Right lobe of liver (tissue), 6 donors: ENCODE results near the gene SLC15A3. TPM values are rescaled to one million over a fixed set of nuclear protein-coding genes. Genes with fewer than 3 reads are reported as not detected.
A peak's percentile ranks its signal among the peaks of the same experiment; 100 is the strongest.

Source experiments
- ATAC-seq, 4 donors: fragments of 200-7000 bp; cut with Tn5 transposase; one replicate each; pipeline ENCODE4 v1.9.1; 2020; ENCODE audit warnings: mild to moderate bottlenecking in 4 of 4, moderate library complexity in 4 of 4
- DNase-seq, 3 donors: peaks; one replicate each; pipeline ENCODE4 v3.0.0-alpha.2; 2020
- H3K27ac ChIP-seq, 3 donors: fragments of 200-600 bp; one replicate each; pipeline ENCODE4 v1.8.0; 2022
- H3K27me3 ChIP-seq, 2 donors: fragments of 200-600 bp; one replicate each; pipeline ENCODE4 v1.8.0; 2022
- H3K36me3 ChIP-seq, 4 donors: fragments of 200-600 bp; sonication (generic) in 1 of 4; one replicate each; pipeline versions ENCODE4 v1.5.1 to v1.8.0; 2017 to 2022; ENCODE audit warnings: control low read depth in 1 of 4
- H3K4me1 ChIP-seq, 4 donors: fragments of 200-600 bp; sonication (generic) in 1 of 4; one replicate each; pipeline versions ENCODE4 v1.5.1 to v1.8.0; 2017 to 2022; ENCODE audit warnings: control low read depth in 1 of 4
- H3K4me3 ChIP-seq, 3 donors: fragments of 200-600 bp; one replicate each; pipeline ENCODE4 v1.8.0; 2022
- H3K9me3 ChIP-seq, 4 donors: fragments of 200-600 bp; sonication (generic) in 1 of 4; one replicate each; pipeline versions ENCODE4 v1.5.1 to v1.8.0; 2017 to 2022; ENCODE audit warnings: control low read depth in 1 of 4
- CTCF ChIP-seq, 4 donors: fragments of 200-600 bp in 3 of 4; fragments of 450-650 bp in 1 of 4; IDR thresholded peaks; one replicate each; pipeline versions ENCODE4 v1.5.1 to v1.8.0; 2016 to 2022; ENCODE audit warnings: antibody characterized with exemption in 4 of 4, mild to moderate bottlenecking in 2 of 4
- POLR2A ChIP-seq: fragments of 450-650 bp; IDR thresholded peaks from one replicate; pipeline ENCODE4 v1.6.1; 2017; ENCODE audit warnings: antibody characterized with exemption, mild to moderate bottlenecking
- WGBS: methylation state at CpG from one replicate; pipeline ENCODE4 v1.1.6; 2018; ENCODE audit warnings: low coverage, low lambda C conversion rate; ENCODE audit not compliant: insufficient coverage; ENCODE audit errors: missing lambda C conversion rate; 5-methylcytosine and 5-hydroxymethylcytosine counted together
- intact Hi-C, 2 donors: fragments of 100-400 bp; cut with DNase I; formaldehyde crosslinking; loops; one replicate each; pipeline versions ENCODE4 v1.11.2 to v1.14.1; 2022
- total RNA-seq, 6 experiments: library from RNA; depleted of rRNA in 2 of 6; stranded (reverse); fragments of >200 nt in 2 of 6; fragmentation: NEBNext Ultra II Directional in 3 of 6; extraction: Animal tissue kit (Norgen Biotek cat#: 25700) in 3 of 6; gene quantifications; one replicate each; pipeline versions ENCODE4 v1.1.0 to v1.2.4, GENCODE V29; 2016 to 2023
- donor health status: DM: no; HTN: yes; CAD: no.
- donor health status: DM: no; HTN: no; CAD: no.
- donor health status: DM: no; HTN: no; CAD: no.
- donor health status: DM: no; HTN: yes; CAD: no.
- donor health status: DM: no; HTN: yes; CAD: no.

The SLC15A3 gene
- total RNA-seq, 6 experiments from 2014 or later, result 7.2 to 22.2 (median 9.2) TPM

- 51% methylated on average over 2 of the region's 2 CpGs for WGBS
- no peak overlapping the region for H3K27ac ChIP-seq
- no peaks in the 10 kb centered on the region for H3K4me1 ChIP-seq
- intact Hi-C loops, result loop anchor here in 1 of 2 donors (10.0 kb wide), 1 partner anchor 139 kb away; no protein-coding TSS in a partner anchor
- DNase-seq (no peak), ATAC-seq (no peak)
- TF ChIP-seq POLR2A (no peak), CTCF (IDR thresholded peaks at IDR 0.05) (no peak)
- no peaks in the 10 kb centered on the region for H3K27me3 ChIP-seq
- no peak overlapping the region for H3K4me3 ChIP-seq
- H3K36me3 ChIP-seq, result no peaks in the 10 kb centered on the region
- H3K9me3 ChIP-seq, result no peaks in the 10 kb centered on the region
These were observed 33.5 kb upstream of the SLC15A3 start for GRCh38 chr11:60985501-60985900.

- Histone ChIP-seq H3K36me3 (no peaks in the 10 kb centered on the region), H3K27me3 (no peaks in the 10 kb centered on the region), H3K9me3 (no peaks in the 10 kb centered on the region), H3K27ac (no peak overlapping the region), H3K4me1 (no peaks in the 10 kb centered on the region), H3K4me3 (no peak overlapping the region)
- intact Hi-C loops, result loop anchor here in 1 of 2 donors (10.0 kb wide), 1 partner anchor 140 kb away; no protein-coding TSS in a partner anchor
- no peak for TF ChIP-seq CTCF (IDR thresholded peaks at IDR 0.05)
- no peak for TF ChIP-seq POLR2A
- ATAC-seq (no peak), DNase-seq (no peak)
- WGBS, result 49% methylated on average over 4 of the region's 4 CpGs
These were observed 32.7 kb upstream of the SLC15A3 start for GRCh38 chr11:60984636-60985035.

- ATAC-seq, result no peak
- Histone ChIP-seq H3K27ac (no peak overlapping the region), H3K36me3 (no peaks in the 10 kb centered on the region), H3K9me3 (no peaks in the 10 kb centered on the region), H3K27me3 (no peaks in the 10 kb centered on the region), H3K4me1 (no peaks in the 10 kb centered on the region), H3K4me3 (no peak overlapping the region)
- no peak for DNase-seq
- intact Hi-C loops, result loop anchor here in 1 of 2 donors (10.0 kb wide), 1 partner anchor 141 kb away; no protein-coding TSS in a partner anchor
- 55% methylated on average over 4 of the region's 6 CpGs for WGBS
- TF ChIP-seq POLR2A (no peak), CTCF (IDR thresholded peaks at IDR 0.05) (no peak)
These were observed 32.2 kb upstream of the SLC15A3 start for GRCh38 chr11:60984149-60984548.

GRCh38 chr11:60982184-60982583 lies 30.2 kb upstream of the SLC15A3 start:
- Histone ChIP-seq H3K9me3 (no peaks in the 10 kb centered on the region), H3K4me1 (no peaks in the 10 kb centered on the region), H3K36me3 (no peaks in the 10 kb centered on the region), H3K27ac (no peak overlapping the region), H3K4me3 (no peak overlapping the region), H3K27me3 (no peaks in the 10 kb centered on the region)
- intact Hi-C loops, result loop anchor here in 1 of 2 donors (10.0 kb wide), 1 partner anchor 143 kb away; no protein-coding TSS in a partner anchor
- TF ChIP-seq POLR2A (no peak), CTCF (IDR thresholded peaks at IDR 0.05) (no peak)
- DNase-seq (no peak), ATAC-seq (peak in 1 of 4 donors; percentile 55)
- WGBS, result 73% methylated on average over 2 of the region's 8 CpGs
